ENCODE data around the gene TRIM72. TPM values are rescaled to one million over a fixed set of nuclear protein-coding genes. Genes with fewer than 3 reads are reported as not detected.

Gene TRIM72
- total and polyA plus RNA-seq, 2 of the 8 experiments (the other 6 are each of a cell fraction or from before 2014, with no cell fraction given): 0.57 to 2.1 TPM

DNA sequence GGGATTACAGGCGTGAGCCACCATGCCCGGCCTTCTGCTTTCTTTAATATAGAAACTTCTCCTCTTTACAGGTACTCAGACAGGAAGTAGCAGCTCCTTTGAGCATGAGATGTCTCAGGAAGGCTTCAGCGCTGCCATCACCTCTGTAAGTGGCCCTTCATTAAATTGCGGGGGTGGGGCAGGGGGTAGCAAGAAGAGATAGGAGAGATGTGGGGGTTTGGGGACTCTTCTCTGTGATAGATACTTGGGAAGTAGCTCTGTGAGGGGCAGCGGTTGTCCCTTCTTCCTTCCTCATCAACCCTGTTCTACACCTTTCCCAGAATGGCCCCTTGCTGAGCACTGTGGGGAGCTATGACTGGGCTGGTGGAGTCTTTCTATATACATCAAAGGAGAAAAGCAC is 62.7 kb downstream of the TRIM72 start (continued):
- no peak for TF ChIP-seq CBX8 (IDR thresholded peaks at IDR 0.05; ENCODE audit: borderline replicate concordance, low read depth, low read length)

Measured in H1 (cell line).